Liver (tissue), 9 donors: Measurements from ENCODE around the gene SLC35G2. TPM values are rescaled to one million over a fixed set of nuclear protein-coding genes. Genes with fewer than 3 reads are reported as not detected.

Experiments
- DNase-seq: peaks from one replicate; pipeline ENCODE4 v3.0.0-alpha.2; 2017; ENCODE audit warnings: low spot score
- H3K27ac ChIP-seq, 2 donors: one replicate each; pipeline ENCODE4 v1.7.0; 2013; ENCODE audit warnings: inconsistent platforms in 2 of 2, low read length in 2 of 2, control low read depth in 1 of 2, low read depth in 1 of 2, mild to moderate bottlenecking in 1 of 2
- H3K27me3 ChIP-seq, 4 donors: one replicate each; pipeline versions ENCODE4 v1.6.1 to v1.7.0; 2013; ENCODE audit warnings: low read length in 3 of 4, inconsistent platforms in 1 of 4, mild to moderate bottlenecking in 1 of 4, moderate library complexity in 1 of 4; ENCODE audit not compliant: control insufficient read depth in 4 of 4, insufficient read depth in 4 of 4
- H3K36me3 ChIP-seq, 4 donors: one replicate each; pipeline versions ENCODE4 v1.6.1 to v1.7.0; 2013; ENCODE audit warnings: low read length in 3 of 4, mild to moderate bottlenecking in 3 of 4, low read depth in 1 of 4, moderate library complexity in 1 of 4; ENCODE audit not compliant: control insufficient read depth in 4 of 4, insufficient read depth in 3 of 4
- H3K4me1 ChIP-seq, 4 donors: one replicate each; pipeline versions ENCODE4 v1.6.1 to v1.7.0; 2013; ENCODE audit warnings: low read length in 3 of 4, mild to moderate bottlenecking in 3 of 4, moderate library complexity in 1 of 4; ENCODE audit not compliant: control insufficient read depth in 4 of 4, insufficient read depth in 4 of 4
- H3K4me3 ChIP-seq, 3 donors: one replicate each; pipeline versions ENCODE4 v1.6.1 to v1.7.0; 2013; ENCODE audit warnings: low read length in 3 of 3, control low read depth in 1 of 3, low read depth in 1 of 3, mild to moderate bottlenecking in 1 of 3
- H3K9ac ChIP-seq, 2 donors: one replicate each; pipeline ENCODE4 v1.7.0; 2013; ENCODE audit warnings: low read length in 2 of 2, mild to moderate bottlenecking in 2 of 2, moderate library complexity in 2 of 2, control low read depth in 1 of 2, low read depth in 1 of 2
- H3K9me3 ChIP-seq, 4 donors: one replicate each; pipeline versions ENCODE4 v1.6.1 to v1.7.0; 2013; ENCODE audit warnings: low read length in 3 of 4; ENCODE audit not compliant: control insufficient read depth in 4 of 4
- EGR1 ChIP-seq, 2 donors: IDR thresholded peaks; 2 replicates each; pipeline ENCODE4 v1.6.1; 2016 to 2018; ENCODE audit warnings: antibody characterized with exemption in 2 of 2, low read depth in 2 of 2
- FOXA1 ChIP-seq: IDR thresholded peaks from 2 replicates; pipeline ENCODE4 v1.6.1; 2016; ENCODE audit warnings: antibody characterized with exemption
- GABPA ChIP-seq, 2 donors: IDR thresholded peaks in 1 of 2; conservative IDR thresholded peaks in 1 of 2; 2 replicates each; pipeline ENCODE4 v1.6.1; 2016; ENCODE audit warnings: antibody characterized with exemption in 2 of 2, mild to moderate bottlenecking in 1 of 2, moderate library complexity in 1 of 2
- HNF4G ChIP-seq: IDR thresholded peaks from 2 replicates; pipeline ENCODE4 v1.6.1; 2016; ENCODE audit warnings: antibody characterized with exemption
- JUND ChIP-seq, 2 donors: IDR thresholded peaks; 2 replicates each; pipeline ENCODE4 v1.6.1; 2016; ENCODE audit warnings: antibody characterized with exemption in 2 of 2
- NR2F2 ChIP-seq: IDR thresholded peaks from 2 replicates; pipeline ENCODE4 v1.6.1; 2016; ENCODE audit warnings: antibody characterized with exemption
- RAD21 ChIP-seq, 2 donors: IDR thresholded peaks; 2 replicates each; pipeline ENCODE4 v1.6.1; 2016; ENCODE audit warnings: antibody characterized with exemption in 2 of 2, mild to moderate bottlenecking in 2 of 2
- RXRA ChIP-seq, 2 donors: IDR thresholded peaks; 2 replicates each; pipeline ENCODE4 v1.6.1; 2017 to 2018; ENCODE audit warnings: antibody characterized with exemption in 2 of 2, mild to moderate bottlenecking in 1 of 2
- TAF1 ChIP-seq: conservative IDR thresholded peaks from 2 replicates; pipeline ENCODE4 v1.6.1; 2016; ENCODE audit warnings: antibody characterized with exemption, mild to moderate bottlenecking
- YY1 ChIP-seq: IDR thresholded peaks from 2 replicates; pipeline ENCODE4 v1.6.1; 2016; ENCODE audit warnings: antibody characterized with exemption, mild to moderate bottlenecking
- WGBS: extraction: QIAGEN DNeasy Blood & Tissue Kit; methylation state at CpG from one replicate; pipeline ENCODE4 v1.1.7; 2013; 5-methylcytosine and 5-hydroxymethylcytosine counted together
- polyA plus RNA-seq, 2 donors: library from polyadenylated mRNA; stranded (reverse) in 1 of 2; unstranded in 1 of 2; fragments of 200-250 nt in 1 of 2; fragments of >200 nt in 1 of 2; fragmentation: Nextera tagmentation in 1 of 2; extraction: Ambion mirVana in 1 of 2; gene quantifications; one replicate each; pipeline versions ENCODE4 v1.2.1 to v1.2.3, GENCODE V29; 2013 to 2015
- total RNA-seq, 2 donors: library from RNA; depleted of rRNA; stranded (reverse); fragments of >200 nt; gene quantifications; one replicate each; pipeline ENCODE4 v1.2.3, GENCODE V29; 2014
- TF ChIP-seq, protein P1 (sequence below): IDR thresholded peaks from 2 replicates; pipeline ENCODE4 v1.6.1; 2016; ENCODE audit warnings: antibody characterized with exemption
- TF ChIP-seq, protein P2 (sequence below): IDR thresholded peaks from 2 replicates; pipeline ENCODE4 v1.6.1; 2016; ENCODE audit warnings: antibody characterized with exemption, mild to moderate bottlenecking
- TF ChIP-seq, protein P3 (sequence below): IDR thresholded peaks from 2 replicates; pipeline ENCODE4 v1.6.1; 2016; ENCODE audit warnings: antibody characterized with exemption
- TF ChIP-seq, protein P4 (sequence below): fragments of 150-350 bp; IDR thresholded peaks from 2 replicates; pipeline ENCODE4 v1.5.1; 2017; ENCODE audit warnings: improper control_type of control experiment, low read depth, low read length; ENCODE audit not compliant: missing input control
- donor health status: healthy.
- donor health status: healthy.
- donor health status: healthy.
- donor health status: healthy.
- donor health status: healthy.

Gene SLC35G2
- total and polyA plus RNA-seq, 4 donors: 0.51 to 1.2 (median 0.72) TPM

DNA sequence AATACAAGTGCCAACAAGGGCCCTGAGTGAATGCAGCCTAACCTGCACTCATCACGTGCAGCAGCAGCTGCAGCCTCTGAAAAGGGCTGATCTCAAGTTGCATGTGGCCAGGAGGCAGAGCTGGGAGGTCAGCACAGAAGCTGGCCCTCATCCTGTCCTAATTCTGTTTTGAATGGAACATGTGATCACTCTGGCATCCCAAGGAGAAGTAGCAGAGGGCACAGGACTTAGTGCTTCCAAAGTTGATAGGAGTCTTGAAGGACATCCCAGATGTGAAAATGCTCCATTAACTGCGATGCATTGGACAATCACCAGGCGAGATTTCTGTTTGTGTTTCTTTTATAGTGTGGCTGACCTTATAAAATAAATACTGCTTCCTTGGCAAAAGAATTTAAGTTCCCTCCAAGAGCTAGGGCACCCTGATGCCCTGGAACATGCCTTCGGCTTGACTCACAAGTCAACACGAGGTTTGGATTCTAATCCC, 35.2 kb upstream of the SLC35G2 start (continued):
- TF ChIP-seq TAF1 (no peak), JUND (IDR thresholded peaks at IDR 0.05) (no peak), EGR1 (IDR thresholded peaks at IDR 0.05; ENCODE audit: low read depth in 2 of 2) (no peak), GABPA (IDR thresholded peaks at IDR 0.05 in 1 of 2, conservative IDR thresholded peaks at IDR 0.05 in 1 of 2) (no peak), YY1 (no peak), HNF4G (no peak)

DNA sequence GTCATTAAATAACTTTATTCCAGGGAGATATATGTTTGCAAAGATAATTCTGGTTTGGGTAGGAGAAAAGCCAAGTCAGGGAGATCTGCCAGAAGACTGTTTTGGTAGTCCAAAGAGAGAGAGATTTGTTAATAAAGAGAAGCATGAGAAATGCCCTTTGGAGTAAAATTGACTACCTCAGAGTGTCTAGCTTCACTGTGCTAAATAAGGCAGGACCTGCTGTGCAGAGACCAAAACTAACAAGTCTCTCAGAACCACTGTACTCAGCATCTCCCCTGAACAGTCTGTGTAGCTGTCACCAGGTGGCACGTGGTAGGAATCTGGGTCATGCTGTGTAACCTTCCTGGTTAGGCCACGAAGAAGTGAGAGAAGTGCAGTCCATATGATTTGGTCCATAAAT, 31.6 kb upstream of the SLC35G2 start:
- H3K4me3 ChIP-seq: no peak overlapping the region
- H3K9ac ChIP-seq: no peak overlapping the region
- WGBS: 22% methylated on average over 2 of the region's 2 CpGs
- no peak for TF ChIP-seq TAF1
- peak in 1 of 2 donors; percentile 16 for TF ChIP-seq RXRA (IDR thresholded peaks at IDR 0.05)
- no peak for TF ChIP-seq GABPA (IDR thresholded peaks at IDR 0.05 in 1 of 2, conservative IDR thresholded peaks at IDR 0.05 in 1 of 2)
- TF ChIP-seq, protein P1, sequence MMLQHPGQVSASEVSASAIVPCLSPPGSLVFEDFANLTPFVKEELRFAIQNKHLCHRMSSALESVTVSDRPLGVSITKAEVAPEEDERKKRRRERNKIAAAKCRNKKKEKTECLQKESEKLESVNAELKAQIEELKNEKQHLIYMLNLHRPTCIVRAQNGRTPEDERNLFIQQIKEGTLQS: no peak
- no peak for TF ChIP-seq JUND (IDR thresholded peaks at IDR 0.05)
- TF ChIP-seq, protein P2, sequence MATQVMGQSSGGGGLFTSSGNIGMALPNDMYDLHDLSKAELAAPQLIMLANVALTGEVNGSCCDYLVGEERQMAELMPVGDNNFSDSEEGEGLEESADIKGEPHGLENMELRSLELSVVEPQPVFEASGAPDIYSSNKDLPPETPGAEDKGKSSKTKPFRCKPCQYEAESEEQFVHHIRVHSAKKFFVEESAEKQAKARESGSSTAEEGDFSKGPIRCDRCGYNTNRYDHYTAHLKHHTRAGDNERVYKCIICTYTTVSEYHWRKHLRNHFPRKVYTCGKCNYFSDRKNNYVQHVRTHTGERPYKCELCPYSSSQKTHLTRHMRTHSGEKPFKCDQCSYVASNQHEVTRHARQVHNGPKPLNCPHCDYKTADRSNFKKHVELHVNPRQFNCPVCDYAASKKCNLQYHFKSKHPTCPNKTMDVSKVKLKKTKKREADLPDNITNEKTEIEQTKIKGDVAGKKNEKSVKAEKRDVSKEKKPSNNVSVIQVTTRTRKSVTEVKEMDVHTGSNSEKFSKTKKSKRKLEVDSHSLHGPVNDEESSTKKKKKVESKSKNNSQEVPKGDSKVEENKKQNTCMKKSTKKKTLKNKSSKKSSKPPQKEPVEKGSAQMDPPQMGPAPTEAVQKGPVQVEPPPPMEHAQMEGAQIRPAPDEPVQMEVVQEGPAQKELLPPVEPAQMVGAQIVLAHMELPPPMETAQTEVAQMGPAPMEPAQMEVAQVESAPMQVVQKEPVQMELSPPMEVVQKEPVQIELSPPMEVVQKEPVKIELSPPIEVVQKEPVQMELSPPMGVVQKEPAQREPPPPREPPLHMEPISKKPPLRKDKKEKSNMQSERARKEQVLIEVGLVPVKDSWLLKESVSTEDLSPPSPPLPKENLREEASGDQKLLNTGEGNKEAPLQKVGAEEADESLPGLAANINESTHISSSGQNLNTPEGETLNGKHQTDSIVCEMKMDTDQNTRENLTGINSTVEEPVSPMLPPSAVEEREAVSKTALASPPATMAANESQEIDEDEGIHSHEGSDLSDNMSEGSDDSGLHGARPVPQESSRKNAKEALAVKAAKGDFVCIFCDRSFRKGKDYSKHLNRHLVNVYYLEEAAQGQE: no peak
- TF ChIP-seq, protein P3, sequence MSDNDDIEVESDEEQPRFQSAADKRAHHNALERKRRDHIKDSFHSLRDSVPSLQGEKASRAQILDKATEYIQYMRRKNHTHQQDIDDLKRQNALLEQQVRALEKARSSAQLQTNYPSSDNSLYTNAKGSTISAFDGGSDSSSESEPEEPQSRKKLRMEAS: peak; percentile 50
- peak in 1 of 2 donors; percentile 4 for TF ChIP-seq RAD21 (IDR thresholded peaks at IDR 0.05)
- no peak for TF ChIP-seq NR2F2
- TF ChIP-seq, protein P4, sequence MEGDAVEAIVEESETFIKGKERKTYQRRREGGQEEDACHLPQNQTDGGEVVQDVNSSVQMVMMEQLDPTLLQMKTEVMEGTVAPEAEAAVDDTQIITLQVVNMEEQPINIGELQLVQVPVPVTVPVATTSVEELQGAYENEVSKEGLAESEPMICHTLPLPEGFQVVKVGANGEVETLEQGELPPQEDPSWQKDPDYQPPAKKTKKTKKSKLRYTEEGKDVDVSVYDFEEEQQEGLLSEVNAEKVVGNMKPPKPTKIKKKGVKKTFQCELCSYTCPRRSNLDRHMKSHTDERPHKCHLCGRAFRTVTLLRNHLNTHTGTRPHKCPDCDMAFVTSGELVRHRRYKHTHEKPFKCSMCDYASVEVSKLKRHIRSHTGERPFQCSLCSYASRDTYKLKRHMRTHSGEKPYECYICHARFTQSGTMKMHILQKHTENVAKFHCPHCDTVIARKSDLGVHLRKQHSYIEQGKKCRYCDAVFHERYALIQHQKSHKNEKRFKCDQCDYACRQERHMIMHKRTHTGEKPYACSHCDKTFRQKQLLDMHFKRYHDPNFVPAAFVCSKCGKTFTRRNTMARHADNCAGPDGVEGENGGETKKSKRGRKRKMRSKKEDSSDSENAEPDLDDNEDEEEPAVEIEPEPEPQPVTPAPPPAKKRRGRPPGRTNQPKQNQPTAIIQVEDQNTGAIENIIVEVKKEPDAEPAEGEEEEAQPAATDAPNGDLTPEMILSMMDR: no peak
- H3K36me3 ChIP-seq: no peaks in the 10 kb centered on the region
- peak overlapping the region in 1 of 2 donors; percentile 34 for H3K27ac ChIP-seq
- no peaks in the 10 kb centered on the region for H3K9me3 ChIP-seq
- DNase-seq: no peak
- peaks cover 0 to 11% (median 6%) of the 10 kb centered on the region in 4 donors for H3K4me1 ChIP-seq
- H3K27me3 ChIP-seq: no peaks in the 10 kb centered on the region

DNA sequence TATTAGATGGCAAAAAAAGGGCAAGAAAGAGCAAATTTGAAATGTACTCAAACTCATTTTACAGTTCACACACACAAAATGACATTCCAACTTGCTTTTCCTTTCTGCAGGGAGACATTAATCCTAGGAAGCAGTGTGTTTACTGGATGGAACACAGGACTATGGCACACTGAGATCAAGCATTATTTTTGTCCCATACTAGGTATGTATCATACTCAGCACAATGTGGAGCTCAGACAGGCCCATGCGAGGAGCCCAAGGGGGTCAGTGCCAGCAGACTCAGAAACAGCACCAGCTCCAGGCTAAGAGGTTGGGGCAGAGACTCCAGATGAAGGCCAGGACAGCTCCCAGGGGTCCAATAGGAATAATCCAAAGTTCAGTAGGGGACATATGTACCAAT, 30.8 kb upstream of the SLC35G2 start:
- H3K27ac ChIP-seq: no peak overlapping the region
- no peak overlapping the region for H3K9ac ChIP-seq
- no peak for DNase-seq

More for the DNA sequence above, 30.8 kb upstream of the SLC35G2 start:
- no peaks in the 10 kb centered on the region for H3K36me3 ChIP-seq
- no peaks in the 10 kb centered on the region for H3K9me3 ChIP-seq
- peaks cover 0 to 11% (median 6%) of the 10 kb centered on the region in 4 donors for H3K4me1 ChIP-seq
- 98% methylated on average over 1 of the region's 1 CpG for WGBS
- H3K27me3 ChIP-seq: no peaks in the 10 kb centered on the region
- no peak overlapping the region for H3K4me3 ChIP-seq
- TF ChIP-seq EGR1 (IDR thresholded peaks at IDR 0.05; ENCODE audit: low read depth in 2 of 2) (no peak), FOXA1 (no peak), HNF4G (no peak)
- TF ChIP-seq, protein P1: no peak
